ENCODE measurements around the gene CENPV.

- TF ChIP-seq CTCF (IDR thresholded peaks at IDR 0.05; ENCODE audit: low read length): no peak
- TF ChIP-seq EZH2phosphoT487 (IDR thresholded peaks at IDR 0.05; ENCODE audit: low read length): no peak
- TF ChIP-seq EZH2 (optimal IDR thresholded peaks at IDR 0.05; ENCODE audit: low read depth, low read length): no peak
Observed at GRCh38 chr17:16348586-16348985, 4.7 kb downstream of the CENPV start.
